Fibroblast of mammary gland (primary cell): ENCODE measurements around the gene CPA1.
"Not testable (repeated sequence)": the region's sequence is repeated elsewhere in the genome, so short reads cannot be mapped to it uniquely, and the experiment has no call there.

Source experiments
- DNase-seq: peaks from one replicate; pipeline ENCODE4 v3.0.0-alpha.2; 2010; ENCODE audit warnings: low read depth
- H3K4me3 ChIP-seq: 2 replicates; pipeline ENCODE4 v1.5.1; 2011; ENCODE audit warnings: low read depth, mild to moderate bottlenecking, low read length, moderate library complexity; ENCODE audit not compliant: control insufficient read depth
- TF ChIP-seq, protein P1 (sequence below): conservative IDR thresholded peaks from 2 replicates; pipeline ENCODE4 v1.5.1; 2011; ENCODE audit warnings: low read depth, low read length, inconsistent platforms; ENCODE audit not compliant: control insufficient read depth, insufficient read depth

CPA1 gene

DNA sequence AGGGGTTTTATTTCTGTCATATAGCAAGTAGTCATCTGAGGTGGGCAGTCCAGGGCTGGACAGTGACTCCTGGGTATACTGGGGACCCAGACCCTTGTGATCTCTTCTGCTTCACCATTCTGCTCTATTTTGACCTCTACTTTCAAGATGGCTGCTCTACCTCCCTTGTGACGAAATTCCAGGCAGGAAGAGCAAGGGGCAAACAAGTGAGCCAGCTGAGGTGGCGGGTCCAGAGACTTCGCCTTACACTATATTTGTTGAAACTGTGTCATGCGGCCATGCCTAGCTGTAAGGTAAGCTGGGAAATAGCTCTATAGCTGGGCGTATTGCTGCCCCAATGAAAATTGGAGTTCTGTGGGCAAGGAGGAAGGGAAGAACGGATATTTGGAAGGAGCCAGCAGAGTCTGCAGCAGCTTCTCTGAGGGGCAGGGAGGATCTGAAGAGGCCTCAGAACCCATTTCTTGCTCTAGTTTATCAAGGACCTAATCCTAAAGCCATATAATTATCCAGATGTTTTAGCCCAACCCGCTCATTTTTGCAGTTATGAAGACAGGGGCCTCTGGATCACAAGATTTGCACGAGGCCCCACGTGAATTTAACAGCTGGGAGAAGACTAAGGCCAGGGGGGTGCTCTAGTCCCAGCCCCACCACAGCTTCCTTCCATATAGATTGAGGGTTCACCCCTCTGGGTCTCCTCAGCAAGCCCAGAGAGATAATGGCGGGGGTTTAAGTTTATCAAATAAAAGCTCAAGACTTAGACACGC lies 7.7 kb upstream of the CPA1 start:
- no peak for DNase-seq

DNA sequence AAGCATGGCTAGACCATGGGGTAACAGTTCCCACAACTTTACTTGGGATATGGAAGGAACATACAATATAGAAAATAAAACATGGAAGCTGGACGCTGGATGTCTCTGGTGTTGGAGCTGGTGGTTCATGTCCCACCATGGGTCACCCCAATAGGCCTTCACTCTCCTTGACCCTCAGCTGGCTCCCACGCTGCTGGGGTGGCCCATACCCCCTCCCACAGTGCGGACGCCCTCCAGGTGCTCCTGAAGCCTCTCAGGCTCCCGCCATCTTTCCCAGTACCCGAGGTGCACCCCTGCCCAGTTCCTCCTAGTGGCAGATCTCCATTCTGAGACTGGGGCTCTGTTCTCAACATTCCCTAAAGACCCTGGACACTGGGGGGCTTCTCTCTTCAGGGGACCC lies 5.8 kb upstream of the CPA1 start:
- no peak overlapping the region for H3K4me3 ChIP-seq
- TF ChIP-seq, protein P1, sequence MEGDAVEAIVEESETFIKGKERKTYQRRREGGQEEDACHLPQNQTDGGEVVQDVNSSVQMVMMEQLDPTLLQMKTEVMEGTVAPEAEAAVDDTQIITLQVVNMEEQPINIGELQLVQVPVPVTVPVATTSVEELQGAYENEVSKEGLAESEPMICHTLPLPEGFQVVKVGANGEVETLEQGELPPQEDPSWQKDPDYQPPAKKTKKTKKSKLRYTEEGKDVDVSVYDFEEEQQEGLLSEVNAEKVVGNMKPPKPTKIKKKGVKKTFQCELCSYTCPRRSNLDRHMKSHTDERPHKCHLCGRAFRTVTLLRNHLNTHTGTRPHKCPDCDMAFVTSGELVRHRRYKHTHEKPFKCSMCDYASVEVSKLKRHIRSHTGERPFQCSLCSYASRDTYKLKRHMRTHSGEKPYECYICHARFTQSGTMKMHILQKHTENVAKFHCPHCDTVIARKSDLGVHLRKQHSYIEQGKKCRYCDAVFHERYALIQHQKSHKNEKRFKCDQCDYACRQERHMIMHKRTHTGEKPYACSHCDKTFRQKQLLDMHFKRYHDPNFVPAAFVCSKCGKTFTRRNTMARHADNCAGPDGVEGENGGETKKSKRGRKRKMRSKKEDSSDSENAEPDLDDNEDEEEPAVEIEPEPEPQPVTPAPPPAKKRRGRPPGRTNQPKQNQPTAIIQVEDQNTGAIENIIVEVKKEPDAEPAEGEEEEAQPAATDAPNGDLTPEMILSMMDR = no peak
- no peak for DNase-seq

More for the DNA sequence above, 7.7 kb upstream of the CPA1 start:
- TF ChIP-seq, protein P1 = no peak
- H3K4me3 ChIP-seq = no peak overlapping the region

DNA sequence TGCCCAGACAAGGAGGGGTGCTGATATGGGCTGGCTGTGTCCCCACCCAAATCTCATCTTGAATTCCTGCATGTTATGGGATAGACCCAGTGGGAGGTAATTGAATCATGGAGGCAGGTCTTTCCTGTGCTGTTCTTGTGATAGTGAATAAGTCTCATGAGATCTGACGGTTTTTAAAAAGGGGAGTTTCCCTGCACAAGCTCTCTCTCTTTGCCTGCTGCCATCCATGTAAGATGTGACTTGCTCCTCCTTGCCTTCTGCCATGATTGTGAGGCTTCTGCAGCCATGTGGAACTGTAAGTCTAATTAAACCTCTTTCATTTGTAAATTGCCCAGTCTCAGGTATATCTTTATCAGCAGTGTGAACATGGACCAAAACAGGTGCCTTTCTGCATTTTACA lies 3.8 kb upstream of the CPA1 start:
- H3K4me3 ChIP-seq, DNase-seq: not testable (repeated sequence)

DNA sequence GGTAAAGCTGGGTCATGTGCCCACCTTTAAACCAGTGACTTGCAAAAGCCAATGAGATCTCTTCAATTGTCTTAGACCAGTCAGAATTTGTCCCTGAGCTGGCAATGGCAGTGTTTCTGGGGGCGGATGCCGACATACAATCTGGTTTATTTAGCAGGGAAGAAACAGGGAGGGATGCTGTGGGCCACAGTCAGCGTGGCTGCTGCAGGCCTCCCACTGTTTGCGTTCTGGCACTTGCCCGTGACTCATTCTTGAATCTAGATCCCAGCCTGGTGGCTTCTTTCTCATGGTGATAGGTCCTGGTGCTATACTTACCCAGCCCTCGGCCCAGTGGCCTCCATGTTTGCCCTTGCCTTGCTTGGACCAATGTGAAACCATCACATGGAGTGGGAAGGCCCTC lies 3.1 kb upstream of the CPA1 start:
- H3K4me3 ChIP-seq = no peak overlapping the region
- TF ChIP-seq, protein P1 = no peak
- no peak for DNase-seq

DNA sequence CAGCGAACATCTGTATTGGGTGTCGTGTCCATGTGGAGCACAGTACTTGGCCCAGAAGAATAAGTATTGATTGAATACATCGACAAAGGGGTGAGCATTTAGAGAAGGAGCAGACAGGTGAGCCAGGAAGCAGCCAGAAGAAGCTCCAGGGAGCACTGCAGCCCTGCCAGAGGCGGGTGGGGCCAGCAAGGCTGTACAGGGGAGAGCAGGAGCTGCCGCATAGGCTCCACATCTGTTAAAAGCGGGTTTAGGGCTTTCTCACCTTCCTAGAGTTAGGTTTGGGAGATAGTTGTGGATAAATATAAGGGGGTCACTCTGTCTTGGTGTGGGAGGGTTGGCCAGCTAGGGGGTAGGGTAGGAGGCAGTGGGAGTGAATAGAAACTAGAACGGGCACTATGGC lies 1.3 kb upstream of the CPA1 start:
- no peak overlapping the region for H3K4me3 ChIP-seq
- no peak for DNase-seq
- TF ChIP-seq, protein P1 = no peak

DNA sequence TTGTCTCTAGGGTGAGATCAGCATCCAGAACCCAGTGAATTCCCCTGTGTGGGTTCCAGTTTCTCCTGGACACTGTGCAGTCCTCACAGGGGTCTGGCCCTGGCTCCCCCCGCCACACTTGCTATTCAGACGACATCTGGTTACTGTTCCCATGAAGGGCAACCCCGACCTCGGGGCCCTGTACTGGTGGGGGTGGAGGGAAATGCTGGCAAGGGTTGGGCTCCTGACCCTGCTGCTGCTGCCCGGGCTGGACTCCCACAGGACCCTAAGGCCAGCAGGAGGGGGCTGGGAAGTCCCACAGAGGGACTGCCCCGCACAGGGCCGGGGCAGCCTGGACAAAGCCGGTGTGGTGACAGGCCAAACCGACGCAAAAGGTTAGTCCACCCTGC lies 768 bp upstream of the CPA1 start:
- no peak for DNase-seq
- TF ChIP-seq, protein P1 = no peak
- no peak overlapping the region for H3K4me3 ChIP-seq

DNA sequence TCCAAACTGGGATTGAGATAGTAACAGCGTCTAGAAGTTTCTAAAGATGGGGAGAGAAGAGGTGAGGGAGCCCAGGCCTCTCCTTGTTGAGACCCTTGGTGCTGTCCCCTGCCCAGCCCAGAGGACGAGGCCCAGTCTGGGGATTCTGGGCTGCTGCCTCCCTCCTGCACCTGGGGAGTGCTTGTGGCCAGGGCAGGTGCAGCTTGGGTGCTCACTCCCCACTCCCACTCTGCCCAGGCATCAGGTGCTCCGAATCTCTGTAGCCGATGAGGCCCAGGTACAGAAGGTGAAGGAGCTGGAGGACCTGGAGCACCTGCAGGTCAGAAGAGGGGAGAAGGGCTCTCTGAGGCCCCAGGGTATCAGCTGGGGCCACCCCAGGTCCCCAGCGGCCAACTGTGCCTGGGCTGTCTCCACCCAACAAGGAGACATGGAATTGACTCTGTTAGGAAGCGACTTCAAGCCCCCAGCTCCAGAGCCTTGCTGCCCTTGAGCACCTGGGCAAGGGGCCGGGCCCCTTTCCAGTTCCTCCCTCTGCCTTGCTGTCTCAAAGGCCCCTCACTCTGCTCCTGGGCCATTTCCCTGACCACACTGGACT lies 664 bp downstream of the CPA1 start:
- TF ChIP-seq, protein P1 = no peak
- H3K4me3 ChIP-seq = no peak overlapping the region
- no peak for DNase-seq
